Effector memory CD8-positive, alpha-beta T cell (primary cell): ENCODE measurements around the gene DEFB114.

ENCODE experiments used
- ATAC-seq: fragments of 150-1000 bp; cut with Tn5 transposase; replicated peaks from 2 replicates; pipeline ENCODE4 v1.10.0; 2021; ENCODE audit warnings: mild to moderate bottlenecking, moderate library complexity
- DNase-seq, 3 experiments: peaks; one replicate each; pipeline ENCODE4 v3.0.0; 2021
- H3K27ac Mint-ChIP-seq, 2 donors: one replicate each; pipeline ENCODE4 v1.8.0; 2022; ENCODE audit warnings: mild to moderate bottlenecking in 2 of 2, mixed read lengths in 2 of 2, moderate library complexity in 2 of 2
- H3K27me3 Mint-ChIP-seq, 2 donors: one replicate each; pipeline ENCODE4 v1.8.0; 2022; ENCODE audit warnings: mixed read lengths in 2 of 2
- H3K36me3 Mint-ChIP-seq: one replicate; pipeline ENCODE4 v1.8.0; 2022; ENCODE audit warnings: mild to moderate bottlenecking, moderate library complexity, mixed read lengths; ENCODE audit not compliant: insufficient read depth
- H3K4me1 Mint-ChIP-seq, 2 donors: one replicate each; pipeline ENCODE4 v1.8.0; 2022; ENCODE audit warnings: low read depth in 2 of 2, mixed read lengths in 2 of 2
- H3K4me3 Mint-ChIP-seq, 2 donors: one replicate each; pipeline ENCODE4 v1.8.0; 2022; ENCODE audit warnings: mild to moderate bottlenecking in 2 of 2, mixed read lengths in 2 of 2, moderate library complexity in 2 of 2
- H3K9me3 Mint-ChIP-seq, 2 donors: one replicate each; pipeline ENCODE4 v1.8.0; 2022; ENCODE audit warnings: mixed read lengths in 2 of 2

DEFB114 gene

GRCh38 chr6:49919935-49920644 is 43.9 kb downstream of the DEFB114 start:
- H3K36me3 Mint-ChIP-seq = no peaks in the 10 kb centered on the region
- H3K4me1 Mint-ChIP-seq = no peaks in the 10 kb centered on the region
- no peak overlapping the region for H3K4me3 Mint-ChIP-seq
- H3K27me3 Mint-ChIP-seq = no peaks in the 10 kb centered on the region
- ATAC-seq (no peak), DNase-seq (no peak)
- H3K9me3 Mint-ChIP-seq = peaks cover 1 to 20% of the 10 kb centered on the region in 2 donors
- no peak overlapping the region for H3K27ac Mint-ChIP-seq

DNA sequence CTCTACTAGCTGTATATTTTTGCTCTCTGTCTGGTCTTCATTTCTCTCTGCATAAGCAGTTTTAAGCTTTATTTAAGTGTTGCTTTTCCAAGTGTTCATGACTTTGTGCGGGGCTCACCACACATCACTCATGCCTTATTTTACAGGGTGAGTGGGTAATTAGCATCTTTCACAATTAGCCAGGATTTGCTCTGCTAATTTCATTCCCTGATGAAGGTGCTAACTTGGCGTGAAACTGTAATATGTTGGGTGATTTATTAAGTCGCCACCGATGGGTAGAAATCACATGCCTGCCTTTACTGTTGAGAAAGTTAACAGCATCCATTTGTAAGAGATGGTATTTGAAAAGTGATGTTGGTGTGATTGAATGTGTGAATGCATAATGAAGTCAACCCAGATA is 44.7 kb downstream of the DEFB114 start:
- Mint-ChIP-seq H3K27ac (no peak overlapping the region), H3K27me3 (no peaks in the 10 kb centered on the region), H3K4me3 (no peak overlapping the region), H3K36me3 (no peaks in the 10 kb centered on the region), H3K9me3 (peaks cover 1 to 20% of the 10 kb centered on the region in 2 donors), H3K4me1 (no peaks in the 10 kb centered on the region)
- no peak for DNase-seq
- no peak for ATAC-seq

DNA sequence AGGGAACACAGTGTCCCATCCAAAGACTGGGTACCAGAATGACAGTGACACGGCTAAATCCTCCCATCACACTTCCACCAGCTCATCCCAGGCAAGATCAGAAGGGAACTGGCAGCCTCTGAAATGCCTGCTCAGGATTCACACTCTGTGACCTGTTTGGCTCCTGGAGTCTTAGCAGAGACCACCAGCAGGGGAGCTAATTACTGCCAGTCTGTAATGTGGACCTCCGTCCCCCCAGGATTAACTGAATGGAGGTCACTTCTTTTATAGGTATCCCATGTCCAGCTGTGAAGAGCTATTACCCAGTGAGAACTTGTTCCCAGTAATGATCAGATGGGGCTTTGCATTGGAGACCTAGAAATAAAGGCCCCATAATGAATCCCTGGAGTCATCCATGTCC is 45.2 kb downstream of the DEFB114 start:
- peaks cover 1 to 20% of the 10 kb centered on the region in 2 donors for H3K9me3 Mint-ChIP-seq
- H3K4me3 Mint-ChIP-seq = no peak overlapping the region
- H3K4me1 Mint-ChIP-seq = no peaks in the 10 kb centered on the region
- H3K27me3 Mint-ChIP-seq = no peaks in the 10 kb centered on the region
- no peak for ATAC-seq
- no peak overlapping the region for H3K27ac Mint-ChIP-seq
- no peak for DNase-seq
- no peaks in the 10 kb centered on the region for H3K36me3 Mint-ChIP-seq

DNA sequence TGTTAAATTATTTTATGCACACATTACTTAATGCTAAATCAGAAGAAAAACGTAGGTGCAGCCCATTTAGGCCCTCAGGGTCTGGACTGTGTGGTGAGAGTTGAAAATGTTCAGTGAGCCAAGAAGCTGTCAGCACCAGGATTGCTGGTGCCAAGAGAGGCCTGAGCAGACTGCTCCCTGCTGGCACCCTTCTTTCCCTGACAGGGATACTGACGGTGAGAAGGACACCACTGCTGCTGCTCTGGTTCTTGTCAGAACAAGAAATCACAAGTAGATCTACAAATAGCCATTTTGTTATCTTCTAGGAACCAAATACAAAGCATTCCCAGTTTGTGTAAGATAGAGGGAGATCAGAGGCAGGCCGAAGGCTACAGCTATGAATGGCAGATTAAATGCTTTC is 48.9 kb downstream of the DEFB114 start:
- ATAC-seq (no peak), DNase-seq (no peak)
- no peaks in the 10 kb centered on the region for H3K36me3 Mint-ChIP-seq
- peaks cover 6 to 19% of the 10 kb centered on the region in 2 donors for H3K9me3 Mint-ChIP-seq
- H3K27me3 Mint-ChIP-seq = no peaks in the 10 kb centered on the region
- H3K4me1 Mint-ChIP-seq = no peaks in the 10 kb centered on the region
- H3K27ac Mint-ChIP-seq = no peak overlapping the region
- H3K4me3 Mint-ChIP-seq = no peak overlapping the region

- DNase-seq (no peak), ATAC-seq (no peak)
These were observed 50.2 kb downstream of the DEFB114 start for GRCh38 chr6:49913636-49914375.

DNA sequence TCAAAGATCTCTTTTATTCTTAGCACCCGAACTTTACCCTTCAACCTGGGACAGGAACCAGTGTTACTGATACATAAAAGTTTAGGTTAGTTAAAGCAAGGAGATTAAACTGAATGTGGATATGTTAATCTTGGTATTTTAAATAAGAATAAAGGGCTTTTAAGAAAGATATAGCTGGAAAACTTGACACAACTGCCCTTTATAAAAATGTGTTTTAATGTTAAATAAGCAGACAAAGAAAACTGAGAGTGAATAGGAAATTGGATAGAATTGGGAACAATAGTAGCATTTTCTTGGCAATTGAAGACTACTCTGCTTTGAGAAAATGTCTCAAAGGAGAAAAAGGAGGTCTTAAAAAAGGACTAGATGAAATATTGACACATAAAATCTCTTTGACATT is 51.8 kb downstream of the DEFB114 start:
- no peak overlapping the region for H3K27ac Mint-ChIP-seq
- H3K4me3 Mint-ChIP-seq = no peak overlapping the region

More at GRCh38 chr6:49913636-49914375, 50.2 kb downstream of the DEFB114 start:
- H3K9me3 Mint-ChIP-seq = peaks cover 6 to 19% of the 10 kb centered on the region in 2 donors
- H3K27me3 Mint-ChIP-seq = no peaks in the 10 kb centered on the region
- no peak overlapping the region for H3K4me3 Mint-ChIP-seq
- no peaks in the 10 kb centered on the region for H3K4me1 Mint-ChIP-seq
- no peak overlapping the region for H3K27ac Mint-ChIP-seq
- no peaks in the 10 kb centered on the region for H3K36me3 Mint-ChIP-seq

DNA sequence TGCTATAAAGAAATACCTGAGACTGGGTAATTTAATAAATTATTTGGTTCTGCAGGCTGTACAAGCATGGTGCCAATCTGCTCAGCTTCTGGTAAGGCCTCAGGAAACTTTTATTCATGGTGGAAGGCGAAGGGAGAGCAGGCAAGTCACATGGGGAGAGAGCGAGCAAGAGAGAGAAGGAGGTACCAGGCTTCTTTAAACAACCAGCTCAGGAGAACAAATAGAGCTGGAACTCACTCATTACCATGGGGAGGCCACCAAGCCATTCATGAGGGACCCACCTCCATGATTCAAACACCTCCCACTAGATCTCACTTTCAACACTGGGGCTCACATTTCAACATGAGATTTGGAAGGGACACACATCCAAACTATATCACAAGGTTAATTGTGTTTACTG is 52.7 kb downstream of the DEFB114 start:
- no peaks in the 10 kb centered on the region for H3K27me3 Mint-ChIP-seq

More for the DNA sequence above, 51.8 kb downstream of the DEFB114 start:
- DNase-seq (no peak), ATAC-seq (no peak)
- no peaks in the 10 kb centered on the region for H3K4me1 Mint-ChIP-seq
- no peaks in the 10 kb centered on the region for H3K27me3 Mint-ChIP-seq
- H3K9me3 Mint-ChIP-seq = peaks cover 6 to 12% of the 10 kb centered on the region in 2 donors
- no peaks in the 10 kb centered on the region for H3K36me3 Mint-ChIP-seq

More for the DNA sequence above, 52.7 kb downstream of the DEFB114 start:
- ATAC-seq = no peak
- H3K36me3 Mint-ChIP-seq = no peaks in the 10 kb centered on the region
- peaks cover 4 to 6% of the 10 kb centered on the region in 2 donors for H3K9me3 Mint-ChIP-seq
- no peak overlapping the region for H3K4me3 Mint-ChIP-seq
- no peak overlapping the region for H3K27ac Mint-ChIP-seq
- DNase-seq = no peak
- no peaks in the 10 kb centered on the region for H3K4me1 Mint-ChIP-seq
